GM10266 (cell line): Measurements from ENCODE around the gene GPR39.

Experiments used
- DNase-seq: peaks from one replicate; pipeline ENCODE4 v3.0.0; 2012; ENCODE audit errors: extremely low spot score
- TF ChIP-seq, protein P1 (sequence below): IDR thresholded peaks from 2 replicates; pipeline ENCODE4 v1.5.1; 2012; ENCODE audit warnings: mild to moderate bottlenecking, low read depth; ENCODE audit not compliant: control insufficient read depth, insufficient read depth; ENCODE audit errors: missing control alignments

Gene GPR39

DNA sequence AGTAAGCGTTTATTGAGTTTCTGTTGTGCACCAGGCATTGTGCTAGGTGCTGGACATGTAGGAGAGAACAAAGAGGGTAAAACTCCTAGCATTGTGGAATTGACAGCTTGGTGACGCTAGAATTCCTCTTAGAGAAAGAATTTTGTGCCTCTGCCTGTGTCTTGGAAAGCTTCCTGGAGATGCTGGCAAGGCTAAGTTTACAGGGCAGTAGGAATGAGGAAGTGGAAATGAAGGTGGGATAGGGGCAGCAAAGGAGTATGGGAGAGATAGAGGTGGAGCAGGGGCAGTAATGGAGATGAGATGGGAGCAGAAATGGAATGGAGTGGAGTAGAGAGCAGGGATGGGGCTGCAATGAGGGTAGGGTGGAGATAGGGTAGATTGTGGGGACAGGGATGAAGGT is 29.8 kb downstream of the GPR39 start:
- no peak for DNase-seq
- TF ChIP-seq, protein P1, sequence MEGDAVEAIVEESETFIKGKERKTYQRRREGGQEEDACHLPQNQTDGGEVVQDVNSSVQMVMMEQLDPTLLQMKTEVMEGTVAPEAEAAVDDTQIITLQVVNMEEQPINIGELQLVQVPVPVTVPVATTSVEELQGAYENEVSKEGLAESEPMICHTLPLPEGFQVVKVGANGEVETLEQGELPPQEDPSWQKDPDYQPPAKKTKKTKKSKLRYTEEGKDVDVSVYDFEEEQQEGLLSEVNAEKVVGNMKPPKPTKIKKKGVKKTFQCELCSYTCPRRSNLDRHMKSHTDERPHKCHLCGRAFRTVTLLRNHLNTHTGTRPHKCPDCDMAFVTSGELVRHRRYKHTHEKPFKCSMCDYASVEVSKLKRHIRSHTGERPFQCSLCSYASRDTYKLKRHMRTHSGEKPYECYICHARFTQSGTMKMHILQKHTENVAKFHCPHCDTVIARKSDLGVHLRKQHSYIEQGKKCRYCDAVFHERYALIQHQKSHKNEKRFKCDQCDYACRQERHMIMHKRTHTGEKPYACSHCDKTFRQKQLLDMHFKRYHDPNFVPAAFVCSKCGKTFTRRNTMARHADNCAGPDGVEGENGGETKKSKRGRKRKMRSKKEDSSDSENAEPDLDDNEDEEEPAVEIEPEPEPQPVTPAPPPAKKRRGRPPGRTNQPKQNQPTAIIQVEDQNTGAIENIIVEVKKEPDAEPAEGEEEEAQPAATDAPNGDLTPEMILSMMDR, result no peak

DNA sequence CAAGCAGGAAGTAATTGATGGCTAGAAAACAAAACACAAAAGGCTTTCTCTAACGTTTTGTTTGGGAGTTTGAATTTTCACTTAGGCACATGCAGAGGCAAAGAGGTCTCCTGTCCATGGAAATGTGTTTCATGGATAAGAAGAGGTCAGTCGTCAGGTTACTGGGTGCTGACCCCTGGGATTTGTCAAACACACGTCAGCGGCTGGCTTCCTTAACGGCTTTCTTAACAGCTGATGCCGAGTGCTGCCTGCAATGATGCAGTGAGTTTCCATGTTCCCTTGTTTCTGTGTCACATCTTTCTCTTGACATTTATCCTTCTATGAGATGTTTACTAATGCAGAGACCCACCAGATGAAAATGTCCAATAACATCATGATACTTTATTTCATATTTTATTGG is 31.7 kb downstream of the GPR39 start:
- TF ChIP-seq, protein P1, result no peak

DNA sequence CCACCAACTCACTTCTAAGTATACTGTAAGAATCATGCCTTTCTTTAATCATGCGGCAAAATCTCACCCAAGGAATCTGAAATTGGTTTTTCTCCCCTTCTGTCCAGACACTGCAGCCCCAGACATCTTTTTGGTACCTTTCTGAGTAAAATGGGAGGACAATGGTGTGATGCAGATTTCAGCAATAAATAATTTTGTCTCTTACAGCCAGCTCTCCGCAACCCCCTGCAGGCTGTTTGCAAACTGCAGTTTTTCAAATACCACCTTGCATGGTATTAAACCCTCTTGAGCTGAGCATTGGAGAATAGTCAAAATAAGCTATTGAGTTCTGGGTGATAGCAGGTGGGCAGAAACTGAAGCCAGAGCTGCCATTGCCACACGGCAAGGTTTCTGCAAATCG is 32.2 kb downstream of the GPR39 start:
- TF ChIP-seq, protein P1, result no peak
- DNase-seq, result no peak

More for the DNA sequence above, 31.7 kb downstream of the GPR39 start:
- no peak for DNase-seq

DNA sequence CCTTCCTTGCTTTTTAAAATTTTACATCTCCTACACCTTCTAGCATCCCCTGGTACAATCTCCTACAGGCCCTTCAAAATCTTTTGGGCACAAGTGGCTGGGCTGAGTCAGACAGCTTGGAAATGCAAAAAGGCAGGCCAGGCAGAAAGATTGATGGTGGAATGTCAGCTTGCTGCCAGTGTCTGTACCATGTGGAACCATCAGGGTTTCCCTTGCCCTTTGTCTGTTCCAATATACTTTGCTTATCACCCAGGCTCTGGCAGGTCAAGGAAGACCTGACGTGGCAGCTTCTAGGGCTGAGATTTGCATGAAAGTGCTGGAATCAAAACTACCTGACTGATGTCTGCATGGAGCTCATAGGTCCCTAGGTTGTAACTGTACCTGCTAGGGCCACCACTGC is 33.3 kb downstream of the GPR39 start:
- DNase-seq, result no peak
- TF ChIP-seq, protein P1, result no peak

DNA sequence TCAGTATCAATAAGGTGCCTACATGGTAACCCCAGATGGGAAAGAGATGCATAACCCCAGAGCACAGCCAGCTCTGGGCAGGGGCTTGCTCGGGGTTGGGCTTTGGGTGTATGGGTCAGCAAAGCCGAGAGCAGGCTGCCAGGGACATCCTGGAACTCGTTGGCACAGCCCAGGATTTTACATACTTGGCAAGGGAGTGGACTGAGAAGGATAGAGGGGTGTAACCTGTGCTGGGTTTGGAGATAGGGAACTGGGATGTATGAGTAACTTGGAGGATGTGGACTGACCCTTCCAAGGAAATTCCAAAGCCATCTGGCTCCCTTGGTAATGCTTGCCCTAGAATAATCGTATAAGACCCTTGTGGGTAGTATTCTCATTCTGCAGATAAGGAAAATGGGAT is 44.2 kb downstream of the GPR39 start:
- TF ChIP-seq, protein P1, result no peak
- DNase-seq, result no peak

DNA sequence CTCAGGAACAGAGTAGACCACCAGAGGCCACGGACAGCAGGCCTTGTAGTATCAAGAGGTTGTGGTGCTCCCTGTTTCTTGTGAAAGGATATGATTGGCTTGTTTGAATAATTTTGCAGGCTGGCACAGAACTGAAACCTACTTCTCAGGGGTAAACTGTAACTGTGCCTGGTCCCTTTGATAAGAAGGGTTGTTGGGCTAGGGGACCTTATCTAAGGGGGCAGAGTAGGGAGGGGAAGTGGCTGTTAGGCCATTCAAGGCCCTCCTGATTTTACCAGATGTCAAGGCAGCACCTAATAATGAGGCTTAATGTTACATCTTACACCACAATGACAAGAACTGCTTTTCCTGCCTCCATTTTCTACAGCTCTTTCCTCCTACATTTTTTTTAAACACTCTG is 45.6 kb downstream of the GPR39 start:
- TF ChIP-seq, protein P1, result no peak
- DNase-seq, result no peak

DNA sequence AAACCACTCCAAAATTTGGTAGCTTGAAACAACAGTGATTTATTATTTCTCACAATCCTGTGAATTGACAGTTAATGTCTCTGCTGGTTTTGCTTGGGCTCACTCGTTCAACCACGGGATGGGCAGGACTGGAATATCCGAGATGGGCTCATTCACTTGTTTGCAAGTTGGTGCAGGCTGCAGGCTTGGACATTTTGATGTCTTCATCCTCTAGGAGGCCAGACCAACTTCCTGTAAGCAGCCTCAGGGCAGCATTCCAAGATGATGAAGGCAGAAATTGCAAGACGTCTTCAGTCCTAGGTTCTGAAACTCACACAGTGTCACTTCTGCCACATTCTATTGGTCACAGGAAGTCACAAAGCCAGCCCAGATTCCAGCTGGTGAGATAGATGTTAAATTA is 47.1 kb downstream of the GPR39 start:
- TF ChIP-seq, protein P1, result no peak
- DNase-seq, result no peak

DNA sequence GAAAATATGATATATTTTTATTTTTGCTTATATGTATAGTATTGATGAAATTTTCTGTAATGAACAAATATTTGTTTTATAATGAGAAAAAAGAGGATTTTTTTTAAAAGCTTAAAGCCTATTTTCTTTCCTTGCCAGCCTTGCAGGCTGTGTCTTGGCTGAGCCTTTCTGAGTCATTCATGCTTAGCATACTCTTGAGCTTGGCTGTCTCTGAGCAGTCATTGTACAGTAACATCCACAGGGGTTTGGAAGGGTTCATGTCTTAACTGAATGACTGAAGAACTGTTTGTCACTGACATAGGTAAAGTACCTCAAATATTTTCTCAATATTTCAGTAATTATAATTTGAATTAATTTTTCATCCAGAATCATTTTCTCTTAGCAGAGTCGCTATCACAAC is 49.3 kb downstream of the GPR39 start:
- DNase-seq, result no peak
- TF ChIP-seq, protein P1, result no peak
